ENCODE measurements around the gene HLCS.

The HLCS gene

DNA sequence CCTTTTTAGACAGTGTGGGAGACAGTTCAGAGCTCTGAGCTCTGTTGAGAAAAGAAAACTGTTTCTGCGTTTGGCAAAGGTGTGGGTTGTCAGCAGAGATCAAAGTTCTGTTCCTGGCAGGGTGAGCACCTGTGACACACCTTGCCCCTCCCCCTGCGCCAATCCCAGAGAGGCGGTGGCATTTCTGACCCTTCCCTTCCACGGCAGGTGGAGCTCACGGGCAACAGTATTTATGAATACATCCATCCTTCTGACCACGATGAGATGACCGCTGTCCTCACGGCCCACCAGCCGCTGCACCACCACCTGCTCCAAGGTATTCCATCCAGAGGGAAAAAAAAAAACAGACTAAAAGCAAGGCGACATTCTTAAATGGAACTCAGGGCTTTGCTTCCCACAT is 246.9 kb downstream of the HLCS start:
- no peak for DNase-seq

- DNase-seq: peak in 7 of 14 donors; percentile 4 to 76 (median 32)
These were observed 247.4 kb downstream of the HLCS start for GRCh38 chr21:36718951-36719501.

DNA sequence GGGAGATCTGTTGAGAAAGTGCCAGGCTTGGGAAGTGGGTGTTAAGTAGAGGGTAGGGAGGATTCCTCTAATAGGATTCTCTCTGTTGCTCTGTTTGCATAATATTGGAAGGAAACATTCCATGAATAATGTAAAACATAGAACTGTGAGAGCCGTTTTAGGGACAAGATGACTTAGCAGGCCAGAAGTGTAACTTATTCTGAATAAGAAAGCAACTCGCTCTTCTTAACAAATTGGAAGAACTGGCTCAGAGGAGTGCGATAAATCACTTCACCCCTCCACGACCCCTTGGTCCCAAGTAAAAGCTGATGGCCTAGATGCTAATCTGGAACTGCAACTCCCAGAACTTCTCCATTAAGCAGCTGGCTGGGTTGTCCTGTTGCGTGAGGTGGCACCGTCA is 248.5 kb downstream of the HLCS start:
- DNase-seq: no peak

- no peak for DNase-seq
These were observed 249.6 kb downstream of the HLCS start for GRCh38 chr21:36716836-36717235.

DNA sequence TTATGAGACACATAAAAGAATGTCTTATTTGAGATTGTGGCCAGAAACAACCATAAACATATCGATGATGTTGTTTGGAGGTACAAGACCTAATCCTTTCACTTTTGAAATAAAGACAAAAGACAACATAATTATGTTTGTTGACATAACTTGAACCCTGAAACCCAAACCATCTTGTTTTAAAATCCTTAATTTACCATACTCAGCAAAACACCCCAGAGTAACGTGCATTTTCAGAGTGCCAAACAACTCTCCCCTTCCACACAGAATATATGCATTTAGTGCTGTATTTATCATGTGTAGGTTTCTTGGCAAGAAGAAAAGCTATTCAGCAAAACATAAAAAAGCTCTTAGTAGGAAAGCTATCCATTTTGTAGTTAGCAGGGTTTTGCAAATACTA is 250.1 kb downstream of the HLCS start:
- no peak for DNase-seq

GRCh38 chr21:36713746-36714145 is 252.7 kb downstream of the HLCS start:
- DNase-seq: no peak

DNA sequence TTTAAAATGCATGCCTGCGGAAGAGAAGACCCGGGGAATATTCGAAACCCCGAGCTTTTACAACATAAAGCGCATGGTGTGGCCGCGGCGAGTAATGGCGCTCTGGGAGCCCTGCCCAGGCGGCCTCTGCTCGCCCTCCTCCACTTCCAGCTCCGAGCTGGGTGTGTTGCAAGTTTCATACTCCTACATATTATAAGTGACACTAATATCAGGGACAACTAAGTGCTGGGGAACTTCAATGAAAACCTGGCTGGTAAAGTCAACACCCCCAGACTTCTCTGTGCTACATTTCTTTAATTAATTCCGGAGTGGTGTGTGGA is 255.8 kb downstream of the HLCS start:
- no peak for DNase-seq

GRCh38 chr21:36709868-36710728 is 256.4 kb downstream of the HLCS start:
- no peak for DNase-seq

GRCh38 chr21:36709030-36709867 is 257.2 kb downstream of the HLCS start:
- no peak for DNase-seq

DNA sequence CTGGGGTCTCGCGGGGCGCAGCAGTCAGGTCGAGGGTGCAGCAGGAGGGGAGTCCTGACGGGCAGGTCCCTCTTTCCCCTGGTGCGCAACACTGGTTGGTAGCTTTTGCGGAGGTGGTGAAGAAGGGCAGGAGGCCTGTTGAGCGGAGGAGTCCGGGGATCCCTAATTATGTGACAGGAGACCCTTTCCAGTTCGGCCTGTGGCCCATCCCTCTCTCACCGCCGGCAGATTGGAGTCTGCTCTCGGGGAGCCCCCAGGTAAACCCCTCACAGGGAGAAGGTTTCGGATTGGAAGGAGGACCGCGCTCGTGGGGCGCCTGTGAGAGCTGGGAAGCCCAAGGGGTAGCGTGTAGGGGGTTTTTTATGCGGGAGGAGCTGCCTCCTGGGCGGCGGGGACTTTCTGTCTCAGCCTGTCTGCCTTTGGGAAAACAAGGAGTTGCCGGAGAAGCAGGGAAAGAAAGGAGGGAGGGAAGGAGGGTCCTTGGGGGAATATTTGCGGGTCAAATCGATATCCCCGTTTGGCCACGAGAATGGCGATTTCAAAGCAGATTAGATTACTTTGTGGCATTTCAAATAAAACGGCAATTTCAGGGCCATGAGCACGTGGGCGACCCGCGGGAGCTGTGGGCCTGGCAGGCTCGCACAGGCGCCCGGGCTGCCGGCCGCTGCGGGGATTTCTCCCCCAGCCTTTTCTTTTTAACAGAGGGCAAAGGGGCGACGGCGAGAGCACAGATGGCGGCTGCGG is 258.0 kb downstream of the HLCS start:
- no peak for DNase-seq

GRCh38 chr21:36707763-36708285 is 258.6 kb downstream of the HLCS start:
- no peak for DNase-seq

- no peak for DNase-seq
These were observed 259.3 kb downstream of the HLCS start for GRCh38 chr21:36706951-36707762.

DNA sequence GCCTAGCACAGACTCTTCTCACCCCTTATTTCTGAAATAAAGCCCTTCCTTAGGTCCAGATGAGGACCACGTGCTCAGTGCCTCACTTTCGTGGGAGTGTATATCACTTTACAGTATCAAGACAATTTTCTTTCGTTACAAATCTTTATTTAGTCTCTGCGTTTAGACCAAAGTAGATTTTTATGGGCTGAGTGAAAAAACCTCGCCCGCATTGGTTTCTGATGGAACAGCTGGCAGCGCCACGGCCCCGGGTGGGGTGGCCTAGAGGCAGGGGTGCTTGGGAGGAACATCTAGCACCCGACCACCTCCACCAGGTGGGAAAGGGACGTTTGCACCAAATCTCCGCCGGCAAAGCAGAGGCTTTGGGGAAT is 260.0 kb downstream of the HLCS start:
- no peak for DNase-seq

- no peak for DNase-seq
These were observed 260.6 kb downstream of the HLCS start for GRCh38 chr21:36705679-36706481.

- DNase-seq: no peak
These were observed 261.4 kb downstream of the HLCS start for GRCh38 chr21:36704958-36705678.

DNA sequence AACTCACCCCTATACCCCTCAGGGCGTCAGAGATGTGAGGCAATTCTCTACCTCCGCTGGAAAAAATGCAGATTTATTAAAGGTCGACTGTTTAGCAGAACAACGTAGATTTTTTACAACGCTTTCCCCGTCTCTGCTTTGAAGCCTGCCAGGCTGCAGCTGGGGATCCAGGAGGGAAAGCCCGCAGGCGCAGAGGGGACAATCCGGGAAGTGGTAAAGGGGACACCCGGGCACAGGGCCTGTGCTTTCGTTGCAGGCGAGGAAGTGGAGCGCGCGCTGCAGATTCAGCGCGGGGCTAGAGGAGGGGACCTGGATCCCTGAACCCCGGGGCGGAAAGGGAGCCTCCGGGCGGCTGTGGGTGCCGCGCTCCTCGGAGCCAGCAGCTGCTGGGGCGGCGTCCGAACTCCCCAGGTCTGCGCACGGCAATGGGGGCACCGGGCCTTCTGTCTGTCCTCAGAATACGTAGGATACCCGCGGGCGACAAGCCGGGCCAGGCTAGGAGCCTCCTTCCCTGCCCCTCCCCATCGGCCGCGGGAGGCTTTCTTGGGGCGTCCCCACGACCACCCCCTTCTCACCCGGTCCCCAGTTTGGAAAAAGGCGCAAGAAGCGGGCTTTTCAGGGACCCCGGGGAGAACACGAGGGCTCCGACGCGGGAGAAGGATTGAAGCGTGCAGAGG is 262.1 kb downstream of the HLCS start:
- no peak for DNase-seq

DNA sequence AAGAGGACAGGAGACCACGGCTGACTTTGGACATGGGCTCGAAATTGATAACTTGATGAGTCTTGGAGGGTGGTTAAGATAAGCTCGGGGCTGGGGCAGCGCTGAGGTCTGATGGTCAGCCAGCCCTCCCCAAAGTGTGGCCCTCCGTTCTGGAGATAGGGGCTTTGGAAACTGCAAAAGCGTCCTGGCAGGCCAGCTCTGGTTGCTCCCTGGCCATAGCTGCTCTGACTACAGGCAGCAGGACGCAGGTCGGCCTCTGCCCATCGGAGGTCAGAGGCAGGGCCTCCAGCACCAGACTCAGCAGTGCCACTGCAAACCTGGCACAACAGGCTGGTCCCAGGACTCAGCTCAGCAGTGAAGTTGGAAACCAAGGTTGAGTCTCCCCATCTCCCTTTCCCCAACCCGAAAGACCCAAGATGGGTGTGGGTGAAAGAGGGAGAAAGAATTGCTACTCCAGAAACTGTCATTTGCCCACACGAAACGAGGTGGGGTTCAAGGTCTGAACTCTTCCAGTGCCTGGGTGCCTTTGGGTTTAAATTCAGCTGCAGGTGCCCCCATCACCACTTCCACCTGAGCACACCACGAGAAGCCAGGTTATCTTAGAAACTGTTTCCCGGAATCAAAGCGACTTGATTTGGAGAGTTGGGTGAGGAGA is 262.7 kb downstream of the HLCS start:
- no peak for DNase-seq

- DNase-seq: no peak
These were observed 263.3 kb downstream of the HLCS start for GRCh38 chr21:36703123-36703522.

DNA sequence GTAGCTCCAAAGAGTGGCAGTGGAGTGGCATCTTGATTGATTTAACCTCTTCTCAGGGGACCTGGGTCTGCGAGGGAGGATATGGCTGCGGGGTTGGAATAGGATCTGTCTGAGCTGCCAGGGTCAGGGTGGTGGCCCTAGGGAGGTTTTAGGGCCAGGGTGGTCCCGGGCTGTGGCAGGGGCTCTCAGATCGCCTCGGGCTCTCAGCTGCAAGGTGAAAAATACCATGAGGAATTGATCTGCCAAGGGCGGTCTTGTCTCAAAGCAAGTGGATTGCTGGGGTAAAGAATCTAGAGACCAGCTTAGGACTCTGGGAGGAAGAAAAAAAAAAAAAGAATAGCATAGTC is 263.9 kb downstream of the HLCS start:
- no peak for DNase-seq
